H1 (cell line): Measurements from ENCODE around the gene L2HGDH. TPM values are rescaled to one million over a fixed set of nuclear protein-coding genes. Genes with fewer than 3 reads are reported as not detected.

Source experiments
- CHD7 ChIP-seq: fragments of 300-600 bp; sonication (generic); IDR thresholded peaks from 2 replicates; pipeline ENCODE4 v1.7.1; 2012; ENCODE audit warnings: low read length, moderate library complexity, mild to moderate bottlenecking, inconsistent platforms; ENCODE audit not compliant: insufficient replicate concordance
- GTF2F1 ChIP-seq: IDR thresholded peaks from 2 replicates; pipeline ENCODE4 v1.6.1; 2012; ENCODE audit warnings: low read depth, low read length, improper control_type of control experiment, borderline replicate concordance
- POLR2A ChIP-seq, 2 experiments: IDR thresholded peaks; 1 replicate in 1 of 2; 2 replicates in 1 of 2; pipeline ENCODE4 v1.6.1; 2011; ENCODE audit warnings: low read depth in 2 of 2, low read length in 2 of 2, mild to moderate bottlenecking in 2 of 2; ENCODE audit errors: control extremely low read depth in 1 of 2
- RAD21 ChIP-seq, 2 experiments: IDR thresholded peaks in 1 of 2; conservative IDR thresholded peaks in 1 of 2; 2 replicates each; pipeline ENCODE4 v1.6.1; 2011; ENCODE audit warnings: low read depth in 2 of 2, low read length in 2 of 2, improper control_type of control experiment in 1 of 2, inconsistent platforms in 1 of 2, mild to moderate bottlenecking in 1 of 2, moderate library complexity in 1 of 2
- TAF1 ChIP-seq: IDR thresholded peaks from 2 replicates; pipeline ENCODE4 v1.6.1; 2011; ENCODE audit warnings: mild to moderate bottlenecking, low read depth, low read length
- YY1 ChIP-seq: IDR thresholded peaks from 2 replicates; pipeline ENCODE4 v1.6.1; 2011; ENCODE audit warnings: low read depth, mild to moderate bottlenecking, low read length
- ZNF274 ChIP-seq: IDR thresholded peaks from 2 replicates; pipeline ENCODE4 v1.7.0; 2012; ENCODE audit warnings: low read length, borderline replicate concordance; ENCODE audit errors: extremely low read depth
- polyA plus RNA-seq, 7 experiments: library from polyadenylated mRNA; depleted of rRNA in 3 of 7; stranded (reverse) in 5 of 7; unstranded in 2 of 7; fragments of >200 nt in 5 of 7; fragments of 200-250 nt in 2 of 7; gene quantifications; 1 replicate in 5 of 7; 2 replicates in 1 of 7; 4 replicates in 1 of 7; pipeline versions ENCODE4 v1.2.1 to v1.2.3, GENCODE V29; 2011 to 2013; ENCODE audit warnings: missing spikeins in 2 of 7, mixed read lengths in 2 of 7
- total RNA-seq: library from RNA; stranded (reverse); fragmentation: NEBNext Ultra II Directional; extraction: Animal tissue kit (Norgen Biotek cat#: 25700); gene quantifications from 2 replicates; pipeline ENCODE4 v1.2.1, GENCODE V29; 2021
- TF ChIP-seq, protein P1 (sequence below): IDR thresholded peaks from 2 replicates; pipeline ENCODE4 v1.6.1; 2011; ENCODE audit warnings: low read depth, mild to moderate bottlenecking, low read length; ENCODE audit not compliant: insufficient read depth

Gene L2HGDH
- total and polyA plus RNA-seq, 2 of the 8 experiments (the other 6 are each of a cell fraction or from before 2014, with no cell fraction given), result 12.2 to 28.6 TPM

DNA sequence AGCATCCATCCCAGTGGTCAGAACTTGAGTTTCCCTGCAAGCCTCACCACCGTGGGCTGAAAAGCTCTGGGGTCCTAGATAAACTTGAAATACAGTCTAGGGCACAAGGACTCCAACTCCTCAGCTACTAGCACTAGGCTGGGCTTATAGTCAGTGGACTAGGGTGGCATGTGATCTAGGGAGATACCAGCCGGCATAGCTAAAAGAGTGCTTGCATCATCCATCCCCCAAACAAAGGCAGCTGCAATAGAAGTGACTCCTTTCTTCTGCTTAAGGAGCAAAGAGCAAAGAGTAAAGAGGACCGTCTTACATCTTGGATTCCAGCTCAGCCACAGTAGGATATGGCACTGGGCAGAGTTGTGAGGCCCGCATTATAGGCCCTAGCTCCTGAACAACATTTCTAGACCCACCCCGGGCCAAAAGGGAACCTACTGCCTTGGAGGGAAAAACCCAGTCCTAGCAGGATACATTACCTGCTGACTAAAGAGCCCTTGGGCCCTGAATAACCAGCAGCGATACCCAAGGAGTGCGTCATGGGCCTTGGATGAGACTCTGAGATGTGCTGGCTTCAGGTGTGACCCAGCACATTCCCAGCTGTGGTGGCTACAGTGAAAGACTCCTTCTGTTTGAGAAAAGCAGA, 62.8 kb downstream of the L2HGDH start (continued):
- no peak for TF ChIP-seq CHD7
- TF ChIP-seq GTF2F1, result no peak
- no peak for TF ChIP-seq YY1
- TF ChIP-seq TAF1, result no peak
- TF ChIP-seq RAD21 (IDR thresholded peaks at IDR 0.05 in 1 of 2, conservative IDR thresholded peaks at IDR 0.05 in 1 of 2; ENCODE audit: low read depth in 2 of 2, low read length in 2 of 2), result no peak
- TF ChIP-seq ZNF274, result no peak
- no peak for TF ChIP-seq POLR2A (IDR thresholded peaks at IDR 0.05; ENCODE audit: control extremely low read depth in 1 of 2, low read depth in 2 of 2, low read length in 2 of 2)
- TF ChIP-seq, protein P1, sequence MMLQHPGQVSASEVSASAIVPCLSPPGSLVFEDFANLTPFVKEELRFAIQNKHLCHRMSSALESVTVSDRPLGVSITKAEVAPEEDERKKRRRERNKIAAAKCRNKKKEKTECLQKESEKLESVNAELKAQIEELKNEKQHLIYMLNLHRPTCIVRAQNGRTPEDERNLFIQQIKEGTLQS, result no peak
